Posterior vena cava (tissue), 2 donors: ENCODE results near the gene GGTLC1. TPM values are rescaled to one million over a fixed set of nuclear protein-coding genes. Genes with fewer than 3 reads are reported as not detected.

Source experiments
- DNase-seq: peaks from one replicate; pipeline ENCODE4 v3.0.0-alpha.2; 2020; ENCODE audit warnings: low spot score
- intact Hi-C, 2 donors: fragments of 100-400 bp; cut with DNase I; formaldehyde crosslinking; loops; one replicate each; pipeline versions ENCODE4 v1.14.1 to v1.14.2; 2022 to 2023
- long read RNA-seq, 2 donors: library from polyadenylated mRNA; unstranded; transcript quantifications; one replicate each; pipeline ENCODE4 v2.0.0, GENCODE V29; 2020 to 2021
- total RNA-seq, 2 donors: library from RNA; stranded (reverse); fragmentation: NEBNext Ultra II Directional; extraction: Animal tissue kit (Norgen Biotek cat#: 25700); gene quantifications; one replicate each; pipeline ENCODE4 v1.2.1, GENCODE V29; 2021
- donor health status: DM: yes; HTN: yes; CAD: no.
- donor health status: DM: yes; HTN: yes; CAD: no.

GGTLC1 gene
- not detected for total RNA-seq
- long read RNA-seq, donor 1, result 0 reads
- long read RNA-seq, donor 2, result 0 reads

GRCh38 chr20:23988561-23988960 is at the start of gene GGTLC1:
Gene GGTLC1 (minus strand): TSS chr20:23988779. CDS start chr20:23986611, 2,168 bp downstream.
- no peak for DNase-seq
- intact Hi-C loops, result no loop called here

DNA sequence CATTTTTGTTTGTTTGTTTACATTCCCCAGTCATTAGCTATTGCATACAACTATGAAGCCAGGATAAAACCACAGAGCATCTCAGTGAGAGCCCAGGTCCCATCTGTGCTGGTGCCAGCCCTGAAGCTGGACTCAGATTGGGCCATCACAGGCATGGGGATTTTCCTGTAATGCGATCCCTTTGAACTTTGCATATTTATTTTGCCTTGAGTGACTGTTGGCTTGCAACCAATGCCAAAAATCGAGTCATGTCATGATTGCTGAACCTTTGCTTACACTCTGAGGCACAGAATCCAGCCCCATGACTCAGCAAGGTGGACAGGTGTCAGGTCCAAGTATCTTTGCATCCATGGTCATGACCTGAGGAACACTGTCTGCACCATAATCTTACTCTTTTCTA is 46.2 kb upstream of the GGTLC1 start:
- intact Hi-C loops, result no loop called here
- no peak for DNase-seq

DNA sequence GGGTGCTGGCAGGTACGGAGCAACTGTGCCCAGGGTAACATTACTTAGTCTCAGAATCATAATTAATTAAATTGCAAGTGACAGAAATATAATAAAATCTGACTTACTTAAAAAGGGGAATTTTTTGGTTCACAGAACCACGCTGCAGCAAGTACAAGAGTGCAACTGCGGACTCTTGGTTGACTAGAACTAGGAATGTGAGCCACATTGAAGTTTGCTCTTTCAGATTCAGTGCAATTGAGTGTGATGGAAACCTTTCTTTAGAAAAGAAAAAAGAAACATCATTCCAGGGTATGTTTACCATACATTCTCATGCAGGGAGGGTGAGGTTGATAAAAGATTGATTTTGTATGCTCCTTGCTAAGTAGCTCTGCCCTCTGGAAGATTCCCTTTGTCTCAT is 45.0 kb upstream of the GGTLC1 start:
- DNase-seq, result no peak
- intact Hi-C loops, result no loop called here

- intact Hi-C loops, result no loop called here
- DNase-seq, result no peak
Observed at GRCh38 chr20:24033151-24033550, 44.6 kb upstream of the GGTLC1 start.

DNA sequence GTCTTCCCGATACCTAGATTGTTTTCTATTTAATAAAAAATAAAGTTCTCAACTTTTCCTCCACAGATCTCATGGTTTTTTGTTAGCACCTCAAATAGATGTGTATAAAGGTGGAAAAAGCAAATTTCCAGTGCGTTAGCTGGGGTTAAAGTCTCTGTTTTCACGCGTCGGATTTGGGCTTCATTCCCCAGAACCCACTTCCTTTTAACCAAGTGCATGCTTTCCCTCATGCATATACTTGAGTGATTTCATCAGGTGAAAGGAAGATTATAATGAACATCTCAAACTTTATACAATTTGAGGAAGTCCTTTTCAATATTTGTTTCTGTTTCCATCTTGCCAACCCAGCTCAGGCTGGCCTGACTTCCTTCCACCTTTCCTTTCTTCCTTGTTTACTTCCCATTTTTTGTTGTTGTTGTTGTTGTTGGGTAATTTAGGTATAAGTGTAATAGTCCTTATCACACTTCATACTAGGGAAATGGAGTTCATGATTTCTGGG is 43.9 kb upstream of the GGTLC1 start:
- no peak for DNase-seq
- intact Hi-C loops, result no loop called here

GRCh38 chr20:24027229-24027628 is 38.6 kb upstream of the GGTLC1 start:
- intact Hi-C loops, result no loop called here
- peak; percentile 90 for DNase-seq

DNA sequence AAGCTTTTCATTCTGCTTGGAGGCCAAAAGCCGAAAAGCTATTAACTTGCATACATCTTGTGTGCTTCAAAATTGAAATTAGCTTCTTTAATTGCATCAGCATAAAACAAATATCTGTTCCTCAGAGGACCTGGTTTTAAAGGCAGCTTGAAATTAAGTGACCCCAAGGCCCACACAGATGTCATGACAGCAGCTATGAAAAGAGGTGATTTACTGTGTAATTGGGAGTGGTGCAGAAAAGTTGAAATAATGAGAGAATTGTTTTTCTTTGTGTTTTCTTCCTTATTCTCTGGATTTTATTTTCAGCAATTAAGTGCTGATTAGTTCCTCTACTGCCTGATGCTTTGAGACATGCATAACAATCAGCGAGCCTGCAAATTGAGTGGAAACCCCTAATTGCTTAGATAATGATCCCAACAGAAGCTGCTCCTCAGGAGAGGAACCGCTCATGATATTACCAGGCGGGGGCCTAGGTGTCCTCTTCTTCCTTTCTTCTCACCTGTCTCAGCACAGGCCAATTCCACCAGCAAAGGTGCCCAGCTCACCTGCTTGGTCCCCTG is 34.1 kb upstream of the GGTLC1 start:
- intact Hi-C loops, result no loop called here
- DNase-seq, result no peak

DNA sequence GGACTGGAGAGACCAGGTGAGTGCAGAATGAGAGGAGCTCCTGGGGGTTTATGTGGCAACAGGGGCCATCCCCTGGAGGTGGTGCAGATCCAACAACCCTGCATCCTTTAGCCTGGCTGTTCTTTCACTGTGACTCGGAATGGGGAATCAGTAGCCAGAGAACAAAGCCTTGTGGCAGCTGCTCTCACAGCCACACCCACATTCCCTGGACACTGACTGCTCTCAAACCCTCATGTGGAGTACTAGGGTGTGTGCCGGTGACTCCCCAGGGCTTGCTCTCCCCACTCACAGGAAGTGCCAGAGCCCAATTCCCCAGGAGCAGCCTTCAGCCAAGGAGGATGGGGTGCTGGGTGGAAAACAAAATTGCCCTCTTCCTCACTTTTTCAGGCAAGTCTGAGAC is 30.2 kb upstream of the GGTLC1 start:
- intact Hi-C loops, result no loop called here
- no peak for DNase-seq

GRCh38 chr20:24017458-24017755 is 28.8 kb upstream of the GGTLC1 start:
- intact Hi-C loops, result no loop called here
- no peak for DNase-seq

GRCh38 chr20:24016607-24017457 is 28.3 kb upstream of the GGTLC1 start:
- DNase-seq, result no peak
- intact Hi-C loops, result no loop called here

- DNase-seq, result no peak
- intact Hi-C loops, result no loop called here
Observed at GRCh38 chr20:24013953-24014352, 25.4 kb upstream of the GGTLC1 start.

DNA sequence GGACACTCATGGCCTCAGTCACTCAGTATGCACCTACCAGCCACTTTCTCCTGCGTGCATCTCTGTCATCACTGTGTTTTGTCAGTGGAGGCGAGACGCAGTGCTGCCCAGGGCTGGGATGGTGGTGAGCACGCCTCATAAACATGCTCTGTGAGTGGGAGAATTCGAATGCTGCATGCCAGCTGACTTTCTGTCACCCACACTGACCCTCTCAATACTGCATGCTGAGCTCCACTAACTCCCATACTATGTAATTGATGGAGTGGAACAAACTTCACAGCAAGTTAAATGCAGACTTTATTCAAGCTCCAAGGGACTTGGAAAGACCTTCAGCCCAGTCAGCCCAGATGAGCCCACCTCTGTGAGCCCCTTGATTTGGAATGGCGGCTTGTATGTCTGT is 22.7 kb upstream of the GGTLC1 start:
- intact Hi-C loops, result no loop called here
- DNase-seq, result no peak

GRCh38 chr20:24007758-24008157 is 19.2 kb upstream of the GGTLC1 start:
- no peak for DNase-seq
- intact Hi-C loops, result loop anchor here in 1 of 2 donors (10.0 kb wide), 1 partner anchor 787 kb away; no protein-coding TSS in a partner anchor

DNA sequence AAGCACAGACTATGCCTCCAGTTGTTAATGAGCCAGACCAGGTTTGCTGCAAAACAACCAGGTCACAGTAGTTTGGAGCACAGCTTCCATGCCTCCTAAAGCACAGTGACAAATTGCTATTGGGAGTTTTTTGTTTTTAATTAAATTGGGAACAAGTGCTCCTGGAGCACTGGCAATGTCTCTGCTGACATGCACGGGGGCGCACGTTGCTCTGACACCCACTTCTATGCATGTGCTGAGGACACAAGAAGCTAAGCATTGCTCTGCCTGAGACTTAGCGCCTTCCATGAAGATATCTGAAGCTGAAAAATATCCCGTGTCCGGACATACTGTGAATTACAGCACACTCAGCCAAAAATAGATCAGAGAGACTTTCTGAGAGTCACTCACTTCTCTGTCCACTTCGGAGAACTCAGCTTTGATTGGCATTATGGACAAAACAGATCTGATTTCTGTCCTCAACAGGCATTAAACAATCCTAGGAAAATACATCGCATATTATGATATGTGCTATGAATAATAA is 18.6 kb upstream of the GGTLC1 start:
- intact Hi-C loops, result loop anchor here in 1 of 2 donors (10.0 kb wide), 1 partner anchor 788 kb away; no protein-coding TSS in a partner anchor
- DNase-seq, result no peak

- intact Hi-C loops, result loop anchor here in 1 of 2 donors (10.0 kb wide), 1 partner anchor 788 kb away; no protein-coding TSS in a partner anchor
Observed at GRCh38 chr20:24006626-24007025, 18.0 kb upstream of the GGTLC1 start.

DNA sequence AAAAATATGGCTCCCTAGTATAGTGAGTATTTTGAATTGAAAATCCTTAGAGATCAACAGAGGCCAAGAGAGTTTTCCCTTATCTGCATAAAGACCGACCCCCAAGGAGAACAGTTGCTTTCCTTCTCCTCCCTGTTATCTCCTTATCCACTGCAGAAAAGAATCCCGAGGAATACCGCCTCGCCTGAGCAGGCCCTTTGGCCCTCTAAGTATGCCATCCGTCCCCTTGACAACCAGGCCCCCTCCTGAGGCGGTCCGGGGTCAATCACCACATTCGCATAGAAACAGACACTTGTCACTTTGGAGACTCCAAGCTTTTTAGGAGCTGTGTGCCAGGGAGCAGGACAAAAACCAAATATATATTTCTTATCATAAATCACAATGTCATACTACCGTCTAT is 15.9 kb upstream of the GGTLC1 start:
- intact Hi-C loops, result loop anchor here in 1 of 2 donors (10.0 kb wide), 1 partner anchor 790 kb away; no protein-coding TSS in a partner anchor
- no peak for DNase-seq

More at GRCh38 chr20:24006626-24007025, 18.0 kb upstream of the GGTLC1 start:
- no peak for DNase-seq

DNA sequence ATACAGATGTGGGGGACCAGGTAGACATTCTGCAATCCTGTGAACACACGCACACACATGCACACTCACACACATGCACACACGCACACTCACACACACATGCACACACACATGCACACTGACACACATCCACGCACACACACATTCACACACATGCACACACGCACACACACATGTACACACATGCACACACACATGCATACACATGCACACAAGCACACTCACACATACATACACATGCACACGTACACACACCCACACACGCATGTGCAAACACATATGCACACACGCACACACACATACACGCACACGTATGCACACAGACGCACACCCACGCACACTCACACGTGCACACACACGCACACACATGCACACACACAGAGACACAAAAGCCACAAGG is 14.3 kb upstream of the GGTLC1 start:
- intact Hi-C loops, result loop anchor here in 1 of 2 donors (10.0 kb wide), 1 partner anchor 792 kb away; no protein-coding TSS in a partner anchor
- DNase-seq, result no peak

DNA sequence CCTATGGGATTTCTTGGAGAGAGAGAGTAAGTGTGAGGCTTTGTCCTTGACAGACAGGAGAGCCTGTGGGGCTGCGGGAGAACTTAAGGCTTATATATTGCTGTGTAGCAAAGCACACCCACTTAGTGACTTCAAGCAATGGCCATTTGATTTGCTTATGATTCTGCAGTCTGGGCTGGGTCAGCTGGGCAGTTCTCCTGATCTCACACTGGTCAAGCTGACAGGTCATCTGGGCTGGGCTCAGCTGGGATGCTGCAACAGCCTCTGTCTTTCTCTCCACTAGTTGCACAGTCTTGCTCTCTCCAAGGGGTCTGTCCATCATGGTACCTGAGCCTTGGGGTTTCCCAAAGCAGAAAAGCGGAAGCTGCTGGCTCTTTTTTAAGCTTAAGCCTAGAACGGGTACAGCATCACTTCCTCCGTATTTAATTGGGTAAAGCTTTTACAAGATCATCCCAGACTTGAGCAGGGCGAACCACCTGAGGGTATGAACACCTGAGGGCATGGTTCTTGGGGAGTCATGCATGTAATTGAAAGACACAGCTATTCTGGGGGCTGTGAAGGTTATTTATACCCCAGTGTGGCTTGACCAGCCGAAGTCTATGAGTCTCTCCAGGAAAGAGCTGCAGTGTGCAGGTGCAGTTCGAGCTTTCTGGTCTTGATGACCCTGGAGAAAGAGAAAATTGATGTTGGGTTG is 13.3 kb upstream of the GGTLC1 start:
- no peak for DNase-seq
- intact Hi-C loops, result loop anchor here in 1 of 2 donors (10.0 kb wide), 1 partner anchor 793 kb away; no protein-coding TSS in a partner anchor

GRCh38 chr20:23998844-23999243 is 10.3 kb upstream of the GGTLC1 start:
- DNase-seq, result no peak
- intact Hi-C loops, result no loop called here

DNA sequence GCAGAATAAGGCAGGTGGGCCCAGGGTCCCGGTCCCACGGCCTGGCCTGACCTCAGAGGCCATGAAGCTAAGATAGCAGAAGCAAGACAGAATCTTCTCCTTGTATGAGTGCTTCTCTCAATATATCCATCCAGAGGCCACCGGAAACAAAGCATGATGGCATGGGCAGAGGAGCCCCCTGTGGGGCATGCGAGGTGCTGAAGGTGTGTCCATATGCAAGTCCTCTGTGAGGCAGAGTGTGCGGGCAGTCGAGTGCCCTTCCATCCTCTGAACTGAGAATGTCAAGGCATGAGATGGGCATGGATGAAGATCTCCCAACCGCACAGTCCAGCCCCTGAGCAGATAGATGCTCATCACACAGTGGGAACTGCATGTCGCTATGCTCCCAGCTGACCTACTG is 9.8 kb upstream of the GGTLC1 start:
- intact Hi-C loops, result no loop called here
- DNase-seq, result no peak
